HepG2 (cell line): ENCODE measurements around the gene SLC1A4. TPM values are rescaled to one million over a fixed set of nuclear protein-coding genes. Genes with fewer than 3 reads are reported as not detected.
A peak's percentile ranks its signal among the peaks of the same experiment; 100 is the strongest.

Experiments used
- ARNT ChIP-seq: fragments of 450-650 bp; IDR thresholded peaks from 2 replicates; pipeline ENCODE4 v1.6.1; 2017
- ARNT2 ChIP-seq: sonication (generic); formaldehyde crosslinking; IDR thresholded peaks from 2 replicates; pipeline ENCODE4 v1.8.0; 2022; ENCODE audit warnings: mild to moderate bottlenecking, low read depth, missing genetic modification reagents, moderate library complexity
- ATF1 ChIP-seq: IDR thresholded peaks from 2 replicates; pipeline ENCODE4 v1.6.1; 2016; ENCODE audit warnings: mild to moderate bottlenecking, control low read depth
- CEBPG ChIP-seq: IDR thresholded peaks from 2 replicates; pipeline ENCODE4 v1.6.1; 2016
- EP300 ChIP-seq, 3 experiments: sonication (generic) in 1 of 3; formaldehyde crosslinking in 1 of 3; IDR thresholded peaks; 2 replicates each; pipeline versions ENCODE4 v1.5.1 to v1.6.1; 2011 to 2020; ENCODE audit warnings: low read depth in 2 of 3, low read length in 2 of 3, borderline replicate concordance in 1 of 3, improper control_type of control experiment in 1 of 3, mild to moderate bottlenecking in 1 of 3, missing genetic modification reagents in 1 of 3, moderate library complexity in 1 of 3
- FOXA3 ChIP-seq: IDR thresholded peaks from 2 replicates; pipeline ENCODE4 v1.6.1; 2016; ENCODE audit warnings: missing genetic modification reagents, missing compliant biosample characterization
- GATAD2A ChIP-seq: IDR thresholded peaks from 2 replicates; pipeline ENCODE4 v1.6.1; 2016
- GMEB1 ChIP-seq: sonication (generic); formaldehyde crosslinking; IDR thresholded peaks from 2 replicates; pipeline ENCODE4 v1.5.1; 2020; ENCODE audit warnings: missing genetic modification reagents, mild to moderate bottlenecking, borderline replicate concordance
- MAFF ChIP-seq: IDR thresholded peaks from 2 replicates; pipeline ENCODE4 v1.6.1; 2011; ENCODE audit warnings: low read depth, low read length, improper control_type of control experiment
- NR2F2 ChIP-seq: IDR thresholded peaks from 2 replicates; pipeline ENCODE4 v1.6.1; 2012; ENCODE audit warnings: low read depth, inconsistent platforms, borderline replicate concordance
- POLR2G ChIP-seq: fragments of 200-400 bp; formaldehyde crosslinking; IDR thresholded peaks from 2 replicates; pipeline ENCODE4 v1.6.1; 2018; ENCODE audit warnings: mild to moderate bottlenecking, low read depth, low read length, moderate library complexity
- RCOR2 ChIP-seq: IDR thresholded peaks from 2 replicates; pipeline ENCODE4 v1.6.1; 2016; ENCODE audit warnings: missing biosample characterization, missing genetic modification reagents
- RNF2 ChIP-seq: fragments of 450-650 bp; conservative IDR thresholded peaks from 2 replicates; pipeline ENCODE4 v1.6.1; 2016; ENCODE audit warnings: low read depth
- RNF219 ChIP-seq: sonication (generic); formaldehyde crosslinking; IDR thresholded peaks from 2 replicates; pipeline ENCODE4 v1.5.0; 2020; ENCODE audit warnings: mild to moderate bottlenecking, missing genetic modification reagents
- RORA ChIP-seq: sonication (generic); formaldehyde crosslinking; IDR thresholded peaks from 2 replicates; pipeline ENCODE4 v1.5.0; 2020; ENCODE audit warnings: mild to moderate bottlenecking, missing genetic modification reagents, moderate library complexity
- SAP130 ChIP-seq: IDR thresholded peaks from 2 replicates; pipeline ENCODE4 v1.6.1; 2016; ENCODE audit warnings: low read depth
- SOX13 ChIP-seq, 3 experiments: fragments of 450-650 bp in 1 of 3; sonication (generic) in 1 of 3; formaldehyde crosslinking in 1 of 3; IDR thresholded peaks in 2 of 3; conservative IDR thresholded peaks in 1 of 3; 2 replicates each; pipeline versions ENCODE4 v1.5.0 to v1.6.1; 2016 to 2020; ENCODE audit warnings: antibody characterized with exemption in 1 of 3, mild to moderate bottlenecking in 1 of 3, missing compliant biosample characterization in 1 of 3, missing genetic modification reagents in 1 of 3, moderate library complexity in 1 of 3
- TBX2 ChIP-seq: sonication (generic); formaldehyde crosslinking; IDR thresholded peaks from 2 replicates; pipeline ENCODE4 v1.5.0; 2020; ENCODE audit warnings: missing genetic modification reagents, mild to moderate bottlenecking, borderline replicate concordance
- ZFP37 ChIP-seq: sonication (generic); formaldehyde crosslinking; IDR thresholded peaks from 2 replicates; pipeline ENCODE4 v1.4.0; 2020; ENCODE audit warnings: missing genetic modification reagents, borderline replicate concordance
- ZNF207 ChIP-seq: fragments of 450-650 bp; IDR thresholded peaks from 2 replicates; pipeline ENCODE4 v1.6.1; 2016; ENCODE audit warnings: antibody characterized with exemption, borderline replicate concordance
- ZNF512 ChIP-seq: sonication (generic); formaldehyde crosslinking; IDR thresholded peaks from 2 replicates; pipeline ENCODE4 v1.4.0; 2020; ENCODE audit warnings: mild to moderate bottlenecking, missing genetic modification reagents
- ZNF563 ChIP-seq: sonication (generic); formaldehyde crosslinking; IDR thresholded peaks from 2 replicates; pipeline ENCODE4 v1.8.0; 2022; ENCODE audit warnings: mild to moderate bottlenecking, moderate library complexity, missing genetic modification reagents
- polyA plus RNA-seq, 8 experiments: library from polyadenylated mRNA; depleted of rRNA in 3 of 8; stranded (reverse) in 7 of 8; unstranded in 1 of 8; fragments of >200 nt; fragmentation: Illumina TruSeq in 4 of 8; extraction: Trizol in 4 of 8; gene quantifications; 2 replicates each; pipeline versions ENCODE4 v1.2.1 to v1.2.3, GENCODE V29; 2011 to 2016; ENCODE audit warnings: low read depth in 4 of 8, missing spikeins in 1 of 8, mixed read lengths in 1 of 8; ENCODE audit not compliant: insufficient read depth in 1 of 8
- total RNA-seq, 5 experiments: library from RNA; depleted of rRNA; stranded (reverse); fragments of >200 nt; fragmentation: Illumina TruSeq; extraction: Trizol; gene quantifications; 2 replicates each; pipeline ENCODE4 v1.2.3, GENCODE V29; 2016; ENCODE audit warnings: low read depth in 1 of 5

The SLC1A4 gene
- total and polyA plus RNA-seq, 2 of the 13 experiments (the other 11 are each of a cell fraction or from before 2014, with no cell fraction given) = 21.0 to 39.6 TPM

GRCh38 chr2:64987001-64987955, 1.9 kb upstream of the SLC1A4 start (continued):
- TF ChIP-seq GMEB1 (CRISPR knock-in tag) (no peak), EP300 (IDR thresholded peaks at IDR 0.05; ENCODE audit: low read depth in 2 of 2, low read length in 2 of 2) (peak in 1 of 2 experiments; percentile 38; a peak in 1 of 4 replicates), EP300 (CRISPR knock-in tag; IDR thresholded peaks at IDR 0.05; ENCODE audit: borderline replicate concordance) (no peak), ZNF512 (no peak), SAP130 (CRISPR knock-in tag) (0 out of 2 replicates have a peak, but pooled peaks have one; percentile 37), GATAD2A (peak; percentile 36; the same call in 1 of the 2 replicates), RNF2 (no peak), RNF219 (peak; percentile 1; the same call in 1 of the 2 replicates), ZFP37 (CRISPR knock-in tag) (no peak), RORA (CRISPR knock-in tag) (no peak), MAFF (no peak), NR2F2 (peak; percentile 56; the same call in 1 of the 2 replicates), ARNT2 (no peak), TBX2 (CRISPR knock-in tag) (peak; percentile 62), SOX13 (IDR thresholded peaks at IDR 0.05) (no peak), SOX13 (CRISPR knock-in tag; conservative IDR thresholded peaks at IDR 0.05 in 1 of 2, IDR thresholded peaks at IDR 0.05 in 1 of 2) (peak in 1 of 2 experiments; percentile 41; a peak in 1 of 4 replicates), ARNT (no peak), ZNF207 (no peak), ZNF563 (no peak), FOXA3 (CRISPR knock-in tag) (0 out of 2 replicates have a peak, but pooled peaks have one; percentile 11), POLR2G (peak; percentile 57; the same call in 1 of the 2 replicates), CEBPG (CRISPR knock-in tag) (no peak), RCOR2 (0 out of 2 replicates have a peak, but pooled peaks have one; percentile 13), ATF1 (CRISPR knock-in tag) (peak; percentile 21; the same call in 1 of the 2 replicates)
